WTC11 (cell line): ENCODE results near the gene TRIM2. TPM values are rescaled to one million over a fixed set of nuclear protein-coding genes. Genes with fewer than 3 reads are reported as not detected.

ENCODE experiments used
- ATAC-seq: fragments of 200-7000 bp; cut with Tn5 transposase; 2 replicates; pipeline ENCODE4 v1.10.0; 2021; ENCODE audit warnings: mild to moderate bottlenecking, moderate library complexity
- CTCF ChIA-PET: fragments of 300-600 bp; sonication (Branson Sonifier 250); formaldehyde crosslinking; loops from one replicate; lab custom pipeline; 2021; ENCODE audit warnings: antibody characterized with exemption; lab: Charles Lee
- POLR2A ChIA-PET: fragments of 350-600 bp; sonication (Branson Sonifier 250); formaldehyde crosslinking; loops from one replicate; lab custom pipeline; 2021; ENCODE audit warnings: antibody characterized with exemption; lab: Charles Lee
- DNase-seq: peaks from one replicate; pipeline ENCODE4 v3.0.0; 2021; ENCODE audit warnings: low spot score
- H3K27ac Mint-ChIP-seq: 2 replicates; pipeline ENCODE4 v1.8.0; 2021; ENCODE audit warnings: mixed read lengths
- H3K27me3 Mint-ChIP-seq: 2 replicates; pipeline ENCODE4 v1.8.0; 2021; ENCODE audit warnings: low read depth, mild to moderate bottlenecking, moderate library complexity, mixed read lengths
- H3K36me3 Mint-ChIP-seq: 2 replicates; pipeline ENCODE4 v1.8.0; 2021; ENCODE audit warnings: mixed read lengths
- H3K4me1 Mint-ChIP-seq: 2 replicates; pipeline ENCODE4 v1.8.0; 2022; ENCODE audit warnings: mixed read lengths
- H3K4me3 Mint-ChIP-seq: 2 replicates; pipeline ENCODE4 v1.8.0; 2021; ENCODE audit warnings: mild to moderate bottlenecking, moderate library complexity, mixed read lengths
- H3K9me3 Mint-ChIP-seq: 2 replicates; pipeline ENCODE4 v1.8.0; 2021; ENCODE audit warnings: mixed read lengths
- AR ChIP-seq: fragments of 250-450 bp; sonication (Bioruptor Pico); IDR thresholded peaks from 2 replicates; pipeline ENCODE4 v1.9.0; 2021; ENCODE audit warnings: mild to moderate bottlenecking
- ARID4B ChIP-seq: sonication (generic); formaldehyde crosslinking; IDR thresholded peaks from 2 replicates; pipeline ENCODE4 v1.8.0; 2023; ENCODE audit warnings: missing genetic modification reagents, mild to moderate bottlenecking, borderline replicate concordance
- ELF4 ChIP-seq: sonication (generic); formaldehyde crosslinking; IDR thresholded peaks from 2 replicates; pipeline ENCODE4 v1.8.1; 2022; ENCODE audit warnings: low read depth, mild to moderate bottlenecking, moderate library complexity, missing genetic modification reagents
- EMX1 ChIP-seq: fragments of 250-450 bp; sonication (Bioruptor Pico); IDR thresholded peaks from 2 replicates; pipeline ENCODE4 v1.8.0; 2021; ENCODE audit warnings: mild to moderate bottlenecking
- ESRRA ChIP-seq: sonication (generic); formaldehyde crosslinking; IDR thresholded peaks from 2 replicates; pipeline ENCODE4 v1.8.1; 2022; ENCODE audit warnings: mild to moderate bottlenecking, missing genetic modification reagents, borderline replicate concordance
- ETV6 ChIP-seq: sonication (generic); formaldehyde crosslinking; IDR thresholded peaks from 2 replicates; pipeline ENCODE4 v1.8.1; 2022; ENCODE audit warnings: mild to moderate bottlenecking, missing genetic modification reagents
- FOXK1 ChIP-seq: sonication (generic); formaldehyde crosslinking; IDR thresholded peaks from 2 replicates; pipeline ENCODE4 v1.8.0; 2022; ENCODE audit warnings: mild to moderate bottlenecking, moderate library complexity, missing genetic modification reagents
- FOXP1 ChIP-seq: sonication (generic); formaldehyde crosslinking; IDR thresholded peaks from 2 replicates; pipeline ENCODE4 v1.8.0; 2022; ENCODE audit warnings: missing genetic modification reagents, mild to moderate bottlenecking, moderate library complexity, borderline replicate concordance
- JUN ChIP-seq: sonication (generic); formaldehyde crosslinking; IDR thresholded peaks from 2 replicates; pipeline ENCODE4 v1.8.0; 2023; ENCODE audit warnings: mild to moderate bottlenecking, missing genetic modification reagents
- MXD4 ChIP-seq: fragments of 250-450 bp; sonication (Bioruptor Pico); IDR thresholded peaks from 2 replicates; pipeline ENCODE4 v1.8.0; 2021; ENCODE audit warnings: mild to moderate bottlenecking, moderate library complexity, borderline replicate concordance
- PRDM15 ChIP-seq: sonication (generic); formaldehyde crosslinking; IDR thresholded peaks from 2 replicates; pipeline ENCODE4 v1.8.0; 2022; ENCODE audit warnings: missing genetic modification reagents
- RORB ChIP-seq: fragments of 250-450 bp; sonication (Bioruptor Pico); IDR thresholded peaks from 2 replicates; pipeline ENCODE4 v1.9.0; 2021; ENCODE audit warnings: mild to moderate bottlenecking
- SP1 ChIP-seq: sonication (generic); formaldehyde crosslinking; conservative IDR thresholded peaks from 2 replicates; pipeline ENCODE4 v1.8.1; 2022; ENCODE audit warnings: missing genetic modification reagents
- STAT6 ChIP-seq: sonication (generic); formaldehyde crosslinking; conservative IDR thresholded peaks from 2 replicates; pipeline ENCODE4 v1.8.1; 2023; ENCODE audit warnings: mild to moderate bottlenecking, low read depth, missing genetic modification reagents, moderate library complexity
- ZNF263 ChIP-seq: sonication (generic); formaldehyde crosslinking; IDR thresholded peaks from 2 replicates; pipeline ENCODE4 v1.8.1; 2022; ENCODE audit warnings: low read depth, mild to moderate bottlenecking, moderate library complexity, missing genetic modification reagents
- ZNF281 ChIP-seq: sonication (generic); formaldehyde crosslinking; IDR thresholded peaks from 2 replicates; pipeline ENCODE4 v1.8.0; 2023; ENCODE audit warnings: mild to moderate bottlenecking, missing genetic modification reagents
- ZNF416 ChIP-seq: fragments of 250-450 bp; sonication (Bioruptor Pico); IDR thresholded peaks from 2 replicates; pipeline ENCODE4 v1.9.0; 2021; ENCODE audit warnings: mild to moderate bottlenecking, inconsistent platforms
- total RNA-seq: library from RNA; stranded (reverse); gene quantifications from 3 replicates; pipeline ENCODE4 v1.2.3, GENCODE V29; 2021

Gene TRIM2
- total RNA-seq, 1 experiment from 2014 or later: 54.5 TPM

DNA sequence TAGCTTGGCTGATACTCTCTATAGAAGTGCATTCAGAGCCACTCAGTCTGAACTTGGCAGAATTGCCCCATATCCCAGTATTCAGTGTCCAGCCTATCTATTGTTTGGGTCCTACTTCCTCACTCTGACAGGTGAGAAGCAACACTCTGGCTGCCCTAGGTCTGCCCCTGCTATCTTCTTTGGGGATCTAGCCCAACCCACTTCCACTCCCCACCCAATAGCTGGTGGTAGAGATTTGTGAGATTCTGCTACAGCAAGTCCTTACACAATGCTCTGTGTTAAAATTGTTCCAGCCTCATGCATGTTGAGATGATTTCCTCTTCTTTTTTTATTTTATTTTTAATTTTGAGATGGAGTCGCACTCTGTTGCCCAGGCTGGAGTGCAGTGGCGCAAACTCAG is 67.6 kb downstream of the TRIM2 start:
- Mint-ChIP-seq H3K4me3 (no peak overlapping the region), H3K4me1 (peaks cover 61% of the 10 kb centered on the region), H3K27me3 (no peaks in the 10 kb centered on the region), H3K36me3 (no peaks in the 10 kb centered on the region), H3K27ac (no peak overlapping the region), H3K9me3 (no peaks in the 10 kb centered on the region)
- ChIA-PET CTCF (no interaction called here), POLR2A (no interaction called here)
- DNase-seq: no peak
- ATAC-seq: no peak
- TF ChIP-seq RORB (CRISPR knock-in tag) (no peak), ZNF263 (CRISPR knock-in tag) (no peak), STAT6 (CRISPR knock-in tag) (no peak), ELF4 (CRISPR knock-in tag) (no peak), AR (CRISPR knock-in tag) (no peak), SP1 (CRISPR knock-in tag) (no peak), ZNF281 (CRISPR knock-in tag) (no peak), PRDM15 (CRISPR knock-in tag) (no peak), EMX1 (CRISPR knock-in tag) (no peak), ETV6 (CRISPR knock-in tag) (no peak), MXD4 (no peak), ESRRA (CRISPR knock-in tag) (no peak)

GRCh38 chr4:153273751-153274150 is 69.5 kb downstream of the TRIM2 start:
- H3K27me3 Mint-ChIP-seq: no peaks in the 10 kb centered on the region
- H3K4me1 Mint-ChIP-seq: peaks cover 48% of the 10 kb centered on the region
- ATAC-seq (no peak), DNase-seq (no peak)
- ChIA-PET CTCF (no interaction called here), POLR2A (no interaction called here)
- H3K36me3 Mint-ChIP-seq: no peaks in the 10 kb centered on the region
- H3K27ac Mint-ChIP-seq: peak overlapping the region; percentile 44
- no peaks in the 10 kb centered on the region for H3K9me3 Mint-ChIP-seq
- no peak for TF ChIP-seq ARID4B (CRISPR knock-in tag)
- TF ChIP-seq FOXK1 (CRISPR knock-in tag): no peak
- TF ChIP-seq ZNF416 (CRISPR knock-in tag): no peak
- no peak for TF ChIP-seq JUN (CRISPR knock-in tag)
- no peak for TF ChIP-seq ESRRA (CRISPR knock-in tag)
- TF ChIP-seq FOXP1: no peak
- no peak overlapping the region for H3K4me3 Mint-ChIP-seq
